Esophagus mucosa (tissue), 1 donor: ENCODE data around the gene MS4A15. TPM values are rescaled to one million over a fixed set of nuclear protein-coding genes. Genes with fewer than 3 reads are reported as not detected.
A peak's percentile ranks its signal among the peaks of the same experiment; 100 is the strongest.
"Not testable (repeated sequence)": the region's sequence is repeated elsewhere in the genome, so short reads cannot be mapped to it uniquely, and the experiment has no call there.

Experiments
- ATAC-seq: fragments of 200-7000 bp; cut with Tn5 transposase; one replicate; pipeline ENCODE4 v1.9.1; 2020
- total RNA-seq: library from RNA; stranded (reverse); gene quantifications from one replicate; pipeline ENCODE4 v1.2.4, GENCODE V29; 2023
- donor health status: DM: yes; HTN: yes; CAD: no.

The MS4A15 gene
- total RNA-seq, 1 donor from 2014 or later: not detected

DNA sequence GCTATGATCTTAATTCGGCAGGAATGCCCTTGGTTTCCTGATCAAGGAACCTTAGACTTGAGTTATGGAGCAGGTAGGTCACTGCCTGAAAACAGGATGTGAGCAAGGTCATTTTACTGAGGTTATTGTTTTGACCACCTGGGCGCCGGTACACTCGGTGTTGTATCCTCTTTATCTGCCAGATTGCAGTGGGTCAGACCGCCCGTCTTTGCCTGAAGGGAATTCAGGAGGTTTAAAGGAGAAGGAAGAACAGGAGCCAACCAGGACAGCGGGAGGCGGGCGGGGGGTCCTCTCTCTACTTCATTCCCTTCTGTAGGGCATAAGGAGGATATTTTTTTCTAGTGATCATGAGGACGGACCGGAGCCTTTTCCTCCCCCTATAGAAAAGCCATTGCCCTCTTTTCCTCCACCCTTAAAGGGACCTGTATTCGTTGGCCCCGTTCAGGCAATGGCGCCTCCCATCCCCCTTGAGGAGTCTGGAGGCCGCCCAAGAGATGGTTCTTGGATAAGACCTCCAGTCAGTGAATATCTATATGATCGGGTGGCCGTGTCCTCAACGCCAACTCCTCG is 649 bp downstream of the MS4A15 start:
- no peak for ATAC-seq

DNA sequence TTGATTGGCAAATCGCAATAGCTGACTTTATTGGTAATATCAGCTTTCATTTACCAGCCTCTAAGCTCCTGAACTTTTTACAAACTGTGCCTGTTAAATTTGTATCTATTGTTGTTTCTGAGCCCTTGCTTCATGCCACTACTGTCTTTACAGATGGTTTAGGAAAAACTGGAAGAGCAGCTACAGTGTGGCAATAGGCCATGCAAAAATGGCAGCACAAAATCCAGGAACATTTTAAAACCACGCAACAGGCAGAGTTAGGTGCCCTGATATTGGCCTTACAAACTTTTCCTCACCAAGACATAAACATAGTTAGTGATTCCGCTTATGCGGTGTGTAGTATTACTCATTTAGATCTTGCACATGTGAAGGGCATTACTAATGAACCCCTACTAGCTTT is 2.0 kb downstream of the MS4A15 start:
- ATAC-seq: not testable (repeated sequence)

DNA sequence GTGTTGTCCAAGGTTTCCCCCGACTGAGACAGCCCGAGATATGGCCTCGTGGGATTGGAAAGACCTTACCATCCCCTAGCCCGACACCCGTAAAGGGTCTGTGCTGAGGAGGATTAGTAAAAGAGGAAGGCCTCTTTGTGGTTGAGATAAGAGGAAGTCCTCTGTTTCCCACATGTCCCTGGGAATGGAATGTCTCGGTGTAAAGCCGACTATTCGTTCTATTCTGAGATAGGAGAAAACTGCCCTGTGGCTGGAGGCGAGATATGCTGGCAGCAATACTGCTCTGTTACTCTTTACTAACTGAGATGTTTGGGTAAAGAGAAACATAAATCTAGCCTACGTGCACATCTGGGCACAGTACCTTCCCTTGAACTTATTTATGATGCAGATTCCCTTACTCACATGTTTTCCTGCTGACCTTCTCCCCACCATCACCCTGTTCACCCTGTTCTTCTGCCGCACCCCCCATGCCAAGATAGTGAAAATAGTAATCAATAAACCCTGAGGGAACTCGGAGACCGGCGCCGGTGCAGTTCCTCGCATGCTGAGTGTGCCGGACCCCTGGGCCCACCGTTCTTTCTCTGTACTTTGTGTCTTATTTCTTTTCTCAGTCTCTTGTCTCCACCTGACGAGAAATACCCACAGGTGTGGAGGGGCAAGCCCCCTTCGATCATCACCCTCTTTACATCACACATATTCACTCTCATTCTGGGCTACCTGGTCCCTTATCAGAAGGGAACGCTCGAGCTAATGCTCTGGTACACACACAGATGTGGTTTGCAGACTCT is 3.0 kb downstream of the MS4A15 start:
- not testable (repeated sequence) for ATAC-seq

DNA sequence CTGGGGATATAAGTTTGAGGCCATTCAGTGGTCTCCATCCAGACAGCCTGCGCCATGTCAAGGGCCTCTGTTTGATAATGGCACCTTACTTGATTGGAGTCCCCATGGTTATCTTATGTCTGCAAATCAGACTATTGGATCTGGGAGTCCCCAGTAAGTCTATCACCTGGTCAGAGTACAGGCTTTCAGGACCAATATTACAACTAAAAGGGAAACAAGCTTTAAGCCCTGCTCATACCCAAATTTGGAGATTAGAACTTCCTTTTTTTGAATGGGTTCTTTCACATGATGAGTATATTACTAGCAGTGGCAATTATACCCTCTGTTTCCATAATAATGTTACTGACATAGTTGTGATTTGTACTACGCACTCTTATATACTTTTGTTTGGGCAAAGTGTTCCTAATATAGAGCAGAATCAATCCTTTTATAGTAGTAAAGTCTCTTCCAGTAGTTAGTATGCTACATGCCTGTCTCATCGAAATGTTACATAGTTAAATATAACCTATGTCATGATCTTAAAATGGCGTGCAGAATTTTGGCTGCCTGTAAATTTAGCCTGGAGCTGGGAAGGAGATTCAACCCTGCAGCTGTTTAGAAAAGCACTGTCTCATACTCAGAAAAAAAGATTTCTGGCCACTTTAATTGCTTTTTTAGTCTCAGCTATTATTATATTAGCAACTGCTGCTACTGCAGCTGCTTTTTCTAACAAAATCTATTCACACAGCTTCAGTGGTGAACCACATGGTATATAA is 4.9 kb downstream of the MS4A15 start:
- no peak for ATAC-seq

DNA sequence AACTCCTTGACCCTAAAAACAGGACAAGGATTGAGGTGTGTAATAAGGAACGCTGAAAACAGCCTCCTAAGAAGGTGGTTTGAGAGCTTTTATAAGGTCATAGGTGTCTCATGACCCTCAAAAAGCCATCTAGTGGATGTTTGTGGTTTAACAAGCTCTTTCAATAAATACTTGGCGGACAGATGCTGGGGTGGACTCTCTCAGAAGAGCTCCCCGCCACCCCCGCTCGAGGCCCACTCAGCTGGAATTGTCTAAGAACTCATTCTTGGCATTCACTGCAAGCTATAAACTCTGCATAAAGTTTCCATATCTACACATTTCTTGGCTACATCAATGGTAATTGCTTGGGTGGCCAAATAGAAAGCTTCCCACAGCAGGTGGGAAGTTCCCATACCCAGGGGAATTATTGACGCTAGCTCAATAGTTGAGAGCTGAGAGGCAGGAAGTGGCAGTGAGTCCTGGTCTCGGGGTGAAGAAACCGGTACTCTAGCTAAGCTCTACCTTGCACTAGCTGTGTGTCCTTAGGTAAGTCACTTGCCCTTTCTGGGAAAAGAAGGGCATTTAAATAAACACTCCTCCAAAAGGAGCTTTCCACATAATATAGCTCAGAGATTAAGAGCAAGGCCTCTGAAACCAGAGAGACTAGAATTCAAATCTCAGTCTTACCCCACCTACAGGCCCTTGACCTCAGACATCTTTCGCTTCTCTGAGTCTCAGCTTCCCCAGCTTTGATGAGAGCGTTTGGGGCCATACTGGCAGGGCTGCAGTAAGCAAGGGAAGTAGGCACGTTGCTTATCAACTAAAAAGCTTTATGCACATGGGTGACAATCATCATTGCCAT is 6.4 kb downstream of the MS4A15 start:
- no peak for ATAC-seq

DNA sequence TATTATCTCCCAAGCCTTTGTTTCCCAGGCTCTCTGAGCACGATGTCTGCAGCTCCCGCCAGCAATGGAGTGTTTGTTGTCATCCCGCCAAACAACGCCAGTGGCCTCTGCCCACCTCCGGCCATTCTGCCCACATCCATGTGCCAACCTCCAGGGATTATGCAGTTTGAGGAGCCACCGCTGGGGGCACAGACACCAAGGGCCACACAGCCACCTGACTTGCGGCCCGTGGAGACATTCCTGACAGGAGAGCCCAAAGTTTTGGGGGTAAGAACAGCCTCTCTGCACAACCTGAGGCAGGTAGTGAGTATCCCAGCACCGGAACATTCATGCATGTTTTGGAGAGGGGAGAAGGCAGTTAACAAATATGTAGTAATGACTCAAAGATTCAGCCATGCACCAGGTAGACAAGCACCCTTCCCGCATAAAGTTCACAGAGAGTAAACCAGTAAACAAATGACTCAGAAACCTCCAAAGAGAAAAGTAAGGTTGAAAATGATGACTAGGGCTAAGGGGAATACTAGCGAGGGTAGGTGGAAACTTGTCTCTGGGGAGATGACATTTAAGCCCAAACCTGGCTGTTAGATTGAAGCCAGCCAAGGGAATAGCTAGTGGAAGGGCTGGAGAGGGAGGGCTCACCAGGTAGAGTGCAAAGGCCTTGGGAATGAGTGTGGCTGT is 7.2 kb downstream of the MS4A15 start:
- ATAC-seq: no peak

DNA sequence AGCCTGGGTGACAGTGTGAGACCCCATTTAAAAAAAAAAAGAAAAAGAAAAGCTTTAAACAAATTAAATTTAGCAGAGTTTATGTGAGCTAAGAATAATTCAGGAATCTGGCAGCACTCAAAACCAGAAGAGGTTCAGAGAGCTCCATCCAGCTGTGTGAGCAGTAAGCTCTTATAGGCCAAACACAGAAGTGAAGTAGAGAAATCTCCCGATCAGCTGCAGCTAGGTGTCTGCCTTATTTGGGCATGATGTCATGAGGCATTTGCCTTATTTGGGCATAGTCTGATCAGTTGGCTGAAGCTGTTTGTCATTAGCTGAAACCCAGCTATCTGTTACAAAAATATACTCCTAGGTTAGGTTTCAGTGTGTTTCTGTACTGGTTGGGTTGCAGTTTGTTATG is 8.2 kb downstream of the MS4A15 start:
- ATAC-seq: no peak

DNA sequence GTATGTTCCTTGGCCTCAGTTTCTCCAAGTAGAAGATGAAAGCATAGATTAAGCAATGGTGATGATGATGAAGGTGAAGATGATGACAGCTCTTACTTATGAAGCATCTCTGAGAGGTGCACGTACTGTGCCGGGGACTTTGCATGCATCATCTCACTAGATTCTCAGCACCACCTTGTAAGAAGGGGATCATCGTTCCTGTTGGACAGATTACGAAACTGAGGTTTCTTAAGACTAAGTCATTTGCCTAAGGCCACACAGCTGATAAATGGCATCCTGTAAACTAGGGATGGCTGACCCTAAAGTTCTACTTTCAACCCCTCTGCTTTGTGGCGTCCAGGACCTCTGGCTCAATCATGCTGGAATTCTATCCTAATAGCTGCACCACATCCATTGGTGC is 8.7 kb downstream of the MS4A15 start:
- ATAC-seq: no peak

DNA sequence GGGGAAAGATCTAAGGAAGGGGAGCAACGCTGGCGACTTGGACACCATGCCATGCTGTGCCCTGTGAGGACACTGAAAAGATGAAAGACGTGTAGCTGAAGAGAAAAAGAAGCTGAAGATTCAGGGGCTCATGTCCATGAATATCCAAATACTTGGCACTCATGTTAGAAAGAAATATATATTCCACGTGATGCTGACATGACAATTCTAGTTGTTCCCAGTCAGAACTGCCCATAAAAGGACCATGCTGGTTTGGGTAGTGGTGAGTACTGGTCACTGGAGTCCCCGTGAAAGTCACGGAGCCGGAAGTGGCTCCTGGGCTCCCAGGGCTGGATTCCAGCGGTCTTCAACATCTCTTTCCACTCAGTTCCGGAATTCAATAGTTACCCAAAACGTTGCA is 9.9 kb downstream of the MS4A15 start:
- no peak for ATAC-seq

DNA sequence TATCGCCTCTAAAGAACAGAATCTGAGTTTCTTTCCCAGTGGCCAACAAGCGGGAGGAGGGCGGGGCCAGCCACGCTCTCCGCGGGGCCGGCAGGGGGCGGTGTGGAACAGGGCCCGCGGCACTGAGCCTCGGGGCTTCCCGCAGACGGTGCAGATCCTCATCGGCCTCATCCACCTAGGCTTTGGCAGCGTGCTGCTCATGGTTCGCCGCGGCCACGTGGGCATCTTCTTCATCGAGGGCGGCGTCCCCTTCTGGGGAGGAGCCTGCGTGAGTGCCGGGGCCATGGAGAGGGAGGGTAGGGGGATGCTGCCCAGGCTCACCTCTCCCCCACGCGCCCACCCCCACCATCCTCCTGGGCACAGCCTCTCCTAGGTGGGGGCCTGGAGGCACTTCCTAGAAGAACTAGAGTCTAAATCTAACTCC is 10.7 kb downstream of the MS4A15 start:
- ATAC-seq: no peak

DNA sequence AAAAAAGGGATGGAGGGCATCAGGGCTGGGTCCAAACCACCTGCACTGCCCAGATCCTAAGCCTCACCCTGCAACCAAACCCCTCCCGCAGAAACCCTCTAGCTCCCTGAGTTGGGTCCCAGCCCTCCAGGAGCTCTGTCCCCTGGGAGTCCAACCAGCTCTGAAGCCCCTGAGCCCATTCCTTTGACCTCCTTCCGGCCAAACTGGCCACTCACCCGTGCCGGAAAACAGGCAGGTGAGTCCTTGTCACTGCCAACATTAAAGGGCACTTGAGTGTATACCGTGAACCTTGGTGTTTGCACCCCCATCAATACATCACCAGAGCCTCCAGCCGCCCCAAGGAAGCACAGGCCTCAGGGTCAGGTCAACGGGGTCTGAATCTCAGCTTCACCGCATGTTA is 11.5 kb downstream of the MS4A15 start:
- ATAC-seq: no peak

DNA sequence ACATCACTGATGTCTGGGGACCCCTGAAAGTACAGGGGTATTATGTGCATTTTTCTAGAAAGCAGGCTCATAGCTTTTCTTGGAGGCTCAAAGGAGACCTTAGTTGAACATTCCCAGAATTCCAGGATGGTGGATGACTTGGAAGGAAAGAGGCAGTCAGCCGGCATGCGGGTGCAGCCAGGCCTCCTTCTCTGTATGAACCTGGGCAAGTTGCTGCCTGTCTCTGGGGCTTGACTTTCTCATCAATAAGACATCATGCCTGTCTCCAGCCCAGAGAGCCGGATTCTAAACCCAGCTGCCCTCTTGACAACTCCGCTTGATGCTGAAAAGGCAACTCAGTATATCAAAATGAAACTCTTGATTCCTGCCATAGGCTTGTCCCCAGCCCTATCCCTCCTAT is 12.6 kb downstream of the MS4A15 start:
- no peak for ATAC-seq

DNA sequence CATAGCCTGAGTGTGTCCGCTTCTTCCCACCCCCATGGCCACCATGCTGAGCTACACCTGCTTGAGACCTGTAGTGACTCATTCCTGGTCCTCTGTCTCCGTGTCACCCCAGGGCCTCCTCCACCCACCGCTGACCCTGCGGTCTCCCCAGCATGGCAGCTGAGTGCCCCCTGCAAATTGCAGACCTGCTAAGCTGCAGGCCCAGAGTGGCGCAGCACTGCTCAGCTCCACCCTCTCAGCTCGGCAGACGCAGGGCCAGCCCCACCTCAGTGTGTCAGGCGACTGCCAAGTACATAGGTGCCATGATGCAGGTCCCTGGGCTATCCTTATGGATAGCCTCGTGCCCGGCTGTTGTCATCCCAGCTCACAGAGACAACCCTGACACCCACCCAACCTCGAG is 13.1 kb downstream of the MS4A15 start:
- ATAC-seq: no peak

DNA sequence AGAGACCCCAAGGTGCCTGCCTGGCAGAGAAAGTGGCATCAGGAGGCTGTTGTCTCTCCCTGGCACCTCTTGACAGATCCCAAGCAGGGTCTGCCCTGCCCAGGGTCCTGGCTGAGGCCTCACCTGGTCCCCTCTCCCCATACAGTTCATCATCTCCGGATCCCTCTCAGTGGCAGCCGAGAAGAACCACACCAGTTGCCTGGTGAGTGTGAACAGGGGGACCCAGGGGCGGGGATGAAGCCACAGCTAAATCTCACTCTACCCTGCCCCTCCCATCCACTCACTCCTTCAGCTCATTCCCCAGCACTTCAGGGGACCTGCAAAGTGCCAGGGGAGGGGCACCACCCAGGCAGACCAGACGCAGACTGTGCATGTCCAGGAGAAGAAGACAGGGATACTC is 14.5 kb downstream of the MS4A15 start:
- no peak for ATAC-seq

DNA sequence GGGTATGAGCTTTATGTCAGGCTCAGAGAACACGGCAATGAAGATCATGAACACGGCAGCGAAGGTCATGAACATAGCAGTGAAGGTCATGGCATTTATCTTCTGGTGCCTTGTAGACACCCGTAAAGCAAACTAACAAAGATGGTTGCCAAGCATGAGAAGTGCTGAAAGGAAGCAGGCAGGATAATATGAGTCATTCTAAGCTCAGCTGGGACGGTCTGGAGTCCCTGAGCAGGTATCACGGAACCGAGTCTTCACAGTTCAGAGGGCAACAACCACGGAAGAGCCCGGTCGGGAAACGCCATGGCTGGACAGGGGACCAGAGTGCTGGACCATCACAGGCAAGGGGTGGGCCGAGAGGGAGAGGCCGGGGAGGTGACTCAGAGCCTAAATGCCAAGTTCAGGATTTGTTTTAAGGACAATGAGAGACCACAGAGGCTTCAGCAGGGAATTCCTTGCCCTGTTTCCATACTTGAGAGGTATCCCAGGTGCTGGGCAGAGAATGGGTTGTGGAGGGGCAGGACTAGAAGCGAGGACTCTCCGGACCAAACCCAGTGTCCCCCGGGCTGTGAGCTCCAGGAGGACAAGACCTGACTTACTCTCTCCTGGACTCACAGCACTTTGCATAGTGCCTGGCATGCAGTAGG is 15.3 kb downstream of the MS4A15 start:
- ATAC-seq: no peak

DNA sequence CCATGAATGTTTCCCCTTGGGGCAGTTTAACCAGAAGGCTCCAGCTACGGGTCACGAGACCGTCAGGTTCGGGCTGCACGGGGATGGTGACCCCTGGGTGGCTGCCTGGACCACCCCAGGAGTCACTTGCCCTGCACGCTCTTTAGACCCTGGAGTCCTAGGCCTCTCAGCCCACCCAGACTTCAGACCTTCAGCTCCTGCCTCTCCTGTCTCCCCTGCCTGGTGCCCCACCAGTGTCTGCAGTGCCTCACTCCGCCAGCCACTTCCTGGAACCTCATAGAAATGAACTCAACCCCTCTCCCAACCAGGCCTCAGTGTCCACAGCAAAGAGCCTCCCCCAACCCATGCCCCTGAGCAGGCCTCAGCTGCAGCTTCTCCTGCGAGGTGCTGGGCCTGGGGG is 16.0 kb downstream of the MS4A15 start:
- no peak for ATAC-seq

DNA sequence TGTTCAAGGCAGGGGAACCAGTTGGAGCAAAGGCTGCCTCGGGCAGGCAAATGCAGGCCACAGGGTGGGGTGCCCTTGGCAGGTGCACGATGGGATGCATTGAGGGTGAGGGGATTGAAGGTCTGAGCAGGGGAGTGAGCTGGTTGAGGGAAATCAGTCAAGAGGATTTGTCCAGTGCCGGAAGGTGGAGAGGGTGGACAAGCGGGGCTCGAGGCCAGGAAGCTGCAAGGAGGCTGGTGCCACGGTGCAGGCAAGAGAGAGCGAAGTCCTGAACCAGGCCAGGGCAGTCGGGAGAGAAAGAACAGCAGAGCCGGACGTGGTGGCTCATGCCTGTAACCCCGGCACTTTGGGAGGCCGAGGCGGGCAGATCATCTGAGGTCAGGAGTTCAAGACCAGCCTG is 18.1 kb downstream of the MS4A15 start:
- ATAC-seq: no peak

DNA sequence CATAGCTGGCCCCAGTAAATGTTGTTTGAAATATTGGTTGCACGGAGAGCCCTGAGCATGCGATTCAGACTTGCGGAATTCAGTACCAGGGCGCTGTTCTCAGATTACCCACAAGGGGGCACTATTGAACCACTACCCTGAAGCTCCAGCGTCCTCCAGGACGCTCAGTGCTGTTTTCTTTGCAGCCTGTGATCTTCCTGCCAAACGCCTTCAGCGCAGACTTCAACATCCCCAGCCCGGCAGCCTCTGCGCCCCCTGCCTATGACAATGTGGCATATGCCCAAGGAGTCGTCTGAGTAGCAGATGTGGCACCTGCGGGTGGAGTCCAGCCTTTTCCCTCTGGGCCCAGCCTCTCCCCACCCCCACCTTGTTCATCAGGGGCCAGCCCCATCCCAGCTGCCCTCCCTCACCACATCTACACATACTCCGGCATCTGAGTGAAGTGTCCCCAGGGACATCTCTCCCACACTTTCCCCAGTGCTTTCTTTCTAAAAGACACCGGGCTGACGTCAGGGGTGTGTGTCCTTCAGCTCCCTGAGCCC is 18.8 kb downstream of the MS4A15 start:
- ATAC-seq: peak; percentile 94

DNA sequence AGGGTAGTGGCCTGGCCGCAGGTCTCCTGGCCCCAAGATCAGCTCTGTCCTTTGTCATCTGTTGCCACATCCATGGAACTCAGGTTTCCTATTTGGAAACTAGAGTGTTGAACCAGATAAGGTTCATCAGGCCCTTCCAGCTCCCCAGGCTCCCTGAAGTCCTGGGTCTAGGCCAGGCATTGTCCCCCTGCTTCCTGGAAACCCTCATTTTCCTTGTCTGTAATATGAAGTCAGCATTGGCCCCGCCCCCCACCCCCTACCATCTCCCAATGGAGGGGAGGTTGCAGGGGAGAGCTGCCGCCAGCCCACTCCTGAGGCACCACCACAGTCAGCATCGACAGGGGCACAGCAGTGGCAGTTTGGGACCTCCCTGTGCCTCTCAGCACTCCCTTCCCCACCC is 19.5 kb downstream of the MS4A15 start:
- ATAC-seq: no peak

DNA sequence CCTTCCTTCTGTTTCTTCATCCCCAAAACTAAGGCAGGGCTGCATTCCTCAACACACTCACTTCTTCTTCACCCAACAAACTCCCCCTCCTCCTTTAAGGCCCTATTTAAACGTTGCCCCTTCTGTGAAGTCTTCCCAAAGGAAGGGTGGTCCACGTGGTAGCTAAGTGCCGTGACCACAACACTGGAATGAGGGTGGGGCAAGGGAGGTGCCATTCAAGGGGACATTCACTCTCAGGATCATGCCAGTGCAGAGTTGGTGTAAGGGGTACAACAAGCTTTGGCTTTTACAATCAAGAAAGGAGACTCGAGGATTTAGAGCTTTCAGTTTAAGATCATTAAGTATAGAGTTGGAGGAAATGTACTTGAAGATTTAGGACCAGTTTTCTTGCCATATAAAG is 20.4 kb downstream of the MS4A15 start:
- ATAC-seq: no peak

DNA sequence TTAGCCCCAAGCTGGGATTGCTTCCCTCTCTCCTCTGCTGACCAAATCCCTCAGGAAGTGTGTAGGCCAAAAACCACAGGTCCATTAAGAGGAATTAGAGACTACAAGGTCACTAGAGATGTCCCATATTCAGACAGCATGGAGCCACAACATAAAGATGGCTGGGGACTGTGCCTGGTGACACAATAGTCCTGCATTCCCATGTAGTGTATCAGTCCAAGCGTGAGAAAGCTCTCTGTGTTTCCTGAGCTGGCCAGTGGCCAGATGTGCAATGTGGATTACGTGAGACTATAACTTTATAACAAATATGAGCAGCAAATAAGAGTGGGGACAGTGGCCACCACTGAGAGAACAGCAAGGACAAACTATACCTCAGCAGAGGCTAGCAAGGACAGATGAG is 20.9 kb downstream of the MS4A15 start:
- no peak for ATAC-seq

DNA sequence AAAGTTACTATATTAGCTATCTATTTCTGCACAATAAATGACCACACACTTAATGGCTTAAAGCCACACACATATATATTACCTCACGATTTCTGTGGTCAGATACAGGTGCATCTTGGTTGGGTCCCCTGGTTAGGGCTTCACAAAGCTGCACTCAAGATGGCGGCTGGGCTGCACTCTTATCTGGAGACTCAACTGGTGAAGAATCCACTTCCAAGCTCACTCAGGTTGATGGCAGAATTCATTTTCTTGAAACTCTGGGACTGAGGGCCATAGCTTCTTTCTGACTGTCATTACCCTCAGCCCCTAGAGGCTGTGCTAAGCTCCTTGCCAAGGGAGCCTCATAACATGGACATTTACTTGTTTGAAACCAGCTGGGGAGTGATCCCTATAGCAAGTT is 23.4 kb downstream of the MS4A15 start:
- ATAC-seq: no peak
